PC-3 (cell line): Measurements from ENCODE around the gene PDE3B. TPM values are rescaled to one million over a fixed set of nuclear protein-coding genes. Genes with fewer than 3 reads are reported as not detected.
"Not testable (repeated sequence)": the region's sequence is repeated elsewhere in the genome, so short reads cannot be mapped to it uniquely, and the experiment has no call there.

ENCODE experiments used
- ATAC-seq: fragments of 200-7000 bp; cut with Tn5 transposase; 2 replicates; pipeline ENCODE4 v1.9.1; 2020; ENCODE audit warnings: mild to moderate bottlenecking, moderate library complexity
- BruUV-seq: library from RNA; stranded (reverse); fragments of 400-500 nt; replicated peaks from 2 replicates; lab custom pipeline; 2021; lab: Mats Ljungman, UMichigan
- CTCF ChIA-PET: fragments of 300-600 bp; sonication (Branson Sonifier 250); formaldehyde crosslinking; loops from one replicate; lab custom pipeline; 2022; ENCODE audit warnings: antibody characterized with exemption; lab: Charles Lee
- POLR2A ChIA-PET: fragments of 300-600 bp; sonication (Branson Sonifier 250); formaldehyde crosslinking; loops from one replicate; lab custom pipeline; 2022; ENCODE audit warnings: antibody characterized with exemption; ENCODE audit not compliant: unreplicated experiment; lab: Charles Lee
- DNase-seq: peaks from one replicate; pipeline ENCODE4 v3.0.0-alpha.2; 2015
- H2AFZ ChIP-seq: fragments of 300-600 bp; sonication (generic); 2 replicates; pipeline ENCODE4 v1.6.0; 2016; ENCODE audit warnings: antibody characterized with exemption, low read length
- H3F3A ChIP-seq: fragments of 300-600 bp; sonication (generic); one replicate; pipeline ENCODE4 v1.6.0; 2017; ENCODE audit warnings: antibody characterized with exemption, low read length, control low read depth, mild to moderate bottlenecking; ENCODE audit not compliant: unreplicated experiment
- H3K27ac ChIP-seq: fragments of 300-600 bp; sonication (generic); 2 replicates; pipeline ENCODE4 v1.5.1; 2016; ENCODE audit warnings: mild to moderate bottlenecking, low read length
- H3K27me3 ChIP-seq: fragments of 300-600 bp; sonication (generic); 2 replicates; pipeline ENCODE4 v1.6.1; 2016; ENCODE audit warnings: low read length, mixed read lengths
- H3K36me3 ChIP-seq: fragments of 300-600 bp; sonication (generic); 2 replicates; pipeline ENCODE4 v1.6.1; 2016; ENCODE audit warnings: low read depth, mixed run types, low read length, mixed read lengths
- H3K4me1 ChIP-seq: fragments of 300-600 bp; sonication (generic); 2 replicates; pipeline ENCODE4 v1.5.1; 2016; ENCODE audit warnings: low read length; ENCODE audit not compliant: insufficient read depth
- H3K4me2 ChIP-seq: fragments of 300-600 bp; sonication (generic); 2 replicates; pipeline ENCODE4 v1.6.0; 2016; ENCODE audit warnings: low read length
- H3K4me3 ChIP-seq: fragments of 300-600 bp; sonication (generic); 2 replicates; pipeline ENCODE4 v1.5.1; 2016; ENCODE audit warnings: mild to moderate bottlenecking, low read length, mixed read lengths
- H3K79me2 ChIP-seq: fragments of 300-600 bp; sonication (generic); 2 replicates; pipeline ENCODE4 v1.6.1; 2017; ENCODE audit warnings: low read length, mixed read lengths
- H3K9ac ChIP-seq: fragments of 300-600 bp; sonication (generic); 2 replicates; pipeline ENCODE4 v1.6.0; 2016; ENCODE audit warnings: mild to moderate bottlenecking, low read length
- H3K9me2 ChIP-seq: fragments of 300-600 bp; sonication (generic); replicated peaks from 2 replicates; pipeline ENCODE4 v1.6.1; 2016; ENCODE audit warnings: mixed run types, low read length, mixed read lengths
- H3K9me3 ChIP-seq: fragments of 300-600 bp; sonication (generic); 2 replicates; pipeline ENCODE4 v1.6.1; 2016; ENCODE audit warnings: low read length, mixed read lengths
- H4K20me1 ChIP-seq: fragments of 300-600 bp; sonication (generic); 2 replicates; pipeline ENCODE4 v1.6.1; 2016; ENCODE audit warnings: low read length, mixed read lengths
- EZH2 ChIP-seq: fragments of 300-600 bp; sonication (generic); IDR thresholded peaks from one replicate; pipeline ENCODE4 v1.6.1; 2017; ENCODE audit warnings: antibody characterized with exemption, mild to moderate bottlenecking, low read length; ENCODE audit not compliant: unreplicated experiment
- EZH2phosphoT487 ChIP-seq: fragments of 300-600 bp; sonication (generic); IDR thresholded peaks from 2 replicates; pipeline ENCODE4 v1.6.1; 2018; ENCODE audit warnings: mild to moderate bottlenecking, antibody characterized with exemption, low read length, borderline replicate concordance
- intact Hi-C: fragments of 100-400 bp; cut with micrococcal nuclease; formaldehyde crosslinking; loops from 2 replicates; pipeline ENCODE4 v1.9.0; 2023
- total RNA-seq: library from RNA; depleted of rRNA; stranded (reverse); fragments of >200 nt; gene quantifications from 2 replicates; pipeline ENCODE4 v1.2.3, GENCODE V29; 2014
- TF ChIP-seq, protein P1 (sequence below): fragments of 300-600 bp; sonication (generic); conservative IDR thresholded peaks from 2 replicates; pipeline ENCODE4 v1.5.1; 2017; ENCODE audit warnings: antibody characterized with exemption, low read depth, mild to moderate bottlenecking, low read length

PDE3B gene
- total RNA-seq, 1 experiment from 2014 or later, result 0.11 TPM

DNA sequence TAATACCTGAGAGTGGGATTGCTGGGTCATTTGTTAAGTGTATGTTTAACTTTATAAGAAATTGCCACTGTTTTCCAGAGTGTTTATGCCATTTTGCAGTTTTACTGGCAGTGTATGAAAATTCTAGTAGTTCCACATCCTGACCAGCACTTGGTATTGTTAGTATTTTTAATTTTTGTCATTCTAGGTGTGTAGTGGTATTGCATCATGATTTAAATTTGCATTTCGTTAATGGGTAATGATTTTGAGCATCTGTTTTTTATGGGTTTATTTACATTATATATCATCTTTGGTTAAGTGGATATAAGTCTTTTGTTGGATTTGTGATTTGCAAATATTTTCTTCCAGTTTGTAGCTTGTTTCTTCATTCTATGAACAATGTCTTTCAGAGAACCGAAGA is 34.7 kb downstream of the PDE3B start:
- H3K36me3 ChIP-seq, result no peaks in the 10 kb centered on the region
- no peaks in the 10 kb centered on the region for H3K4me1 ChIP-seq
- H3K9ac ChIP-seq, result no peak overlapping the region
- H3K4me2 ChIP-seq, result no peak overlapping the region
- POLR2A ChIA-PET, result no interaction called here
- no peaks in the 10 kb centered on the region for H3K9me2 ChIP-seq
- ATAC-seq (no peak), DNase-seq (no peak)
- BruUV-seq, result no TSS peak
- intact Hi-C loops, result no loop called here
- no peak for TF ChIP-seq EZH2
- no peak for TF ChIP-seq EZH2phosphoT487
- TF ChIP-seq, protein P1, sequence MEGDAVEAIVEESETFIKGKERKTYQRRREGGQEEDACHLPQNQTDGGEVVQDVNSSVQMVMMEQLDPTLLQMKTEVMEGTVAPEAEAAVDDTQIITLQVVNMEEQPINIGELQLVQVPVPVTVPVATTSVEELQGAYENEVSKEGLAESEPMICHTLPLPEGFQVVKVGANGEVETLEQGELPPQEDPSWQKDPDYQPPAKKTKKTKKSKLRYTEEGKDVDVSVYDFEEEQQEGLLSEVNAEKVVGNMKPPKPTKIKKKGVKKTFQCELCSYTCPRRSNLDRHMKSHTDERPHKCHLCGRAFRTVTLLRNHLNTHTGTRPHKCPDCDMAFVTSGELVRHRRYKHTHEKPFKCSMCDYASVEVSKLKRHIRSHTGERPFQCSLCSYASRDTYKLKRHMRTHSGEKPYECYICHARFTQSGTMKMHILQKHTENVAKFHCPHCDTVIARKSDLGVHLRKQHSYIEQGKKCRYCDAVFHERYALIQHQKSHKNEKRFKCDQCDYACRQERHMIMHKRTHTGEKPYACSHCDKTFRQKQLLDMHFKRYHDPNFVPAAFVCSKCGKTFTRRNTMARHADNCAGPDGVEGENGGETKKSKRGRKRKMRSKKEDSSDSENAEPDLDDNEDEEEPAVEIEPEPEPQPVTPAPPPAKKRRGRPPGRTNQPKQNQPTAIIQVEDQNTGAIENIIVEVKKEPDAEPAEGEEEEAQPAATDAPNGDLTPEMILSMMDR, result no peak
- no peaks in the 10 kb centered on the region for H4K20me1 ChIP-seq
- H3K27me3 ChIP-seq, result no peaks in the 10 kb centered on the region
- H2AFZ ChIP-seq, result no peak overlapping the region
- H3K27ac ChIP-seq, result no peak overlapping the region
- H3K4me3 ChIP-seq, result no peak overlapping the region
- H3K9me3 ChIP-seq, result no peaks in the 10 kb centered on the region
- no peaks in the 10 kb centered on the region for H3K79me2 ChIP-seq
- H3F3A ChIP-seq, result no peaks in the 10 kb centered on the region
- CTCF ChIA-PET, result no interaction called here

DNA sequence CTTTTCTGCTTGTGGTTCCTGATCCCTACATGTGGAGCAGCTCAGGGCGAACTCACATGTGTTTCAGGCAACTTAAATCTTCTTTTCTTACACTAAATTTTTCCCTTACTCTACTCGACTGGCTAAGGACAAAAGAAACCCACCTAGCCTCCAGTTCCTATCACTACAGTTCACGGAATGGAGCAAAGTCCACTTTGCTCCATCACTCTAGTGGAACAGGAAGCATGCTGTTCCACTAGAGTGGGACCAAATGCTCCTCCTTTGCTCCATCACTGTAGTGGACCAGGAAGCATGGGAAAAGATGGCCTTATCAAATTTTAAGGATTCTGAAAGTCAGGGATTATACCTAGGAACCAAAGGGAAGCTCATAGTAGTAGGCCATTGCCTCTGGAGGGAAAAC is 36.1 kb downstream of the PDE3B start:
- TF ChIP-seq, protein P1, result no peak
- TF ChIP-seq EZH2, result no peak
- TF ChIP-seq EZH2phosphoT487, result no peak
- no peaks in the 10 kb centered on the region for H3K79me2 ChIP-seq
- no TSS peak for BruUV-seq
- ATAC-seq, result no peak
- H3K4me1 ChIP-seq, result no peaks in the 10 kb centered on the region
- intact Hi-C loops, result no loop called here
- H3K9me2 ChIP-seq, result no peaks in the 10 kb centered on the region
- H3K27ac ChIP-seq, result no peak overlapping the region
- ChIA-PET CTCF (no interaction called here), POLR2A (no interaction called here)
- H3K4me2 ChIP-seq, result no peak overlapping the region
- no peak overlapping the region for H3K4me3 ChIP-seq
- H3F3A ChIP-seq, result no peaks in the 10 kb centered on the region
- H3K36me3 ChIP-seq, result no peaks in the 10 kb centered on the region
- no peak for DNase-seq
- H3K27me3 ChIP-seq, result no peaks in the 10 kb centered on the region; the same call in 1 of the 2 replicates
- no peaks in the 10 kb centered on the region for H4K20me1 ChIP-seq
- H3K9ac ChIP-seq, result no peak overlapping the region
- H2AFZ ChIP-seq, result no peak overlapping the region
- no peaks in the 10 kb centered on the region for H3K9me3 ChIP-seq

DNA sequence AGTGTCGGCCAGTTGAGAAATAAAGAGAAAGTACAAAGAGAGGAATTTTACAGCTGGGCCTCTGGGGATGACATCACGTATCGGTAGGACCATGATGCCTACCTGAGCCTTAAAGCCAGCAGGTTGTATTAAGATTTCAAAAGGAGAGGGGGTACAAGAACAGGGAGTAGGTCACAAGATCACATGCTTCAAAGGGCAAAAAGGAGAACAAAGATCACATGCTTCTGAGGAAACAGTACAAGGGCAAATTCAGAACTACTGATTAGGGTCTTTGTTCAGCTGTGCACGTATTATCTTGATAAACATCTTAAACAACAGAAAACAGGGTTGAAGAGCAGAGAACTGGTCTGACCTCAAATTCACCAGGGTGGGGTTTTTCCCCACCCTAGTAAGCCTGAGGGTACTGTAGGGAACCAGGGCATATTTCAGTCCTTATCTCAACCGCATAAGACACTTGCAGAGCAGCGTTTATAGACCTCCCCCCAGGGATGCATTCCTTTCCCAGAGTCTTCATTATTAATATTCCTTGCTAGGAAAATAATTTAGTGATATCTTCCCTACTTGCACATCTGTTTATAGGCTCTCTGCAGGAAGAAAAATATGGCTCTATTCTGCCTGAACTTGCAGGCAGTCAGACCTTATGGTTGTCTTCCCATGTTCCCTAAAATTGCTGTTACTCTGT is 40.8 kb downstream of the PDE3B start:
- ATAC-seq, H3K27me3 ChIP-seq, POLR2A ChIA-PET, H3K4me1 ChIP-seq, H3K4me2 ChIP-seq, H3K9me2 ChIP-seq, H2AFZ ChIP-seq, H4K20me1 ChIP-seq, H3K4me3 ChIP-seq, DNase-seq, H3K36me3 ChIP-seq, H3K9ac ChIP-seq, CTCF ChIA-PET, intact Hi-C loops, H3K9me3 ChIP-seq, H3F3A ChIP-seq, H3K27ac ChIP-seq, H3K79me2 ChIP-seq, BruUV-seq: not testable (repeated sequence)
